ENCODE measurements around the gene CEP170B.

CEP170B gene

DNA sequence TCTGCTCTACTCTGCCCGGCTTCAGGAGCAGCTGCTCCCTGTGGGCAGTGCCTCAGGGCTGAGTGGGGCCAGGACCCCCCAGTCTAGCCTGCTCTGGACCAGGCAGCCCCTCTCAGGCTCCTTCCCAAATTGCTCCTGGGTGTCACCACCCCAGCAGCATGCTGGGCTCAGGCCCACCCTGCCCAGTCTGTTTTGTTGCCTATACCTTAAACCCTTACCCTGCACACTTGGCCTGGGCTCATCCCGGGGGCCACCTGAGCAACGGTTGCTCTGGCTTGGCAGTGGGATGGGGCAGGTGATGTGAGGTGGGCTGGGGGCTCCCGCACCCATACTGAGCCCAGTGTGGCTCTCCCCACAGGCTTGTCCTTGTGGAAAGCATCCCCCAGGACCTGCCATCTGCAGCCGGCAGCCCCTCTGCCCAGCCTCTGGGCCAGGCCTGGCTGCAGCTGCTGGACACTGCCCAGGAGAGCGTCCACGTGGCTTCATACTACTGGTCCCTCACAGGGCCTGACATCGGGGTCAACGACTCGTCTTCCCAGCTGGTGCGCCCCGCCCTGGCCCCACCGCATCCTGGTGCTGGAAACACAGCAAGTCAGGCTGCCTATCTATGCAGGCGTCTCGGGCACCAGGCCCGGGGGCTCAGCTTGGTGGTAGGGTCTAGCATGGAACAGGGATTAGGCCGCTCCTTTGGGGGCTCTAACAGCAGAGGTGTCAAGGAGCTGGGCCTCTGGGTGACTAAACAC, 63.5 kb downstream of the CEP170B start:
- DNase-seq (ENCODE audit: insufficient read length, low spot score) (no peak), FAIRE-seq (no peak)

DNA sequence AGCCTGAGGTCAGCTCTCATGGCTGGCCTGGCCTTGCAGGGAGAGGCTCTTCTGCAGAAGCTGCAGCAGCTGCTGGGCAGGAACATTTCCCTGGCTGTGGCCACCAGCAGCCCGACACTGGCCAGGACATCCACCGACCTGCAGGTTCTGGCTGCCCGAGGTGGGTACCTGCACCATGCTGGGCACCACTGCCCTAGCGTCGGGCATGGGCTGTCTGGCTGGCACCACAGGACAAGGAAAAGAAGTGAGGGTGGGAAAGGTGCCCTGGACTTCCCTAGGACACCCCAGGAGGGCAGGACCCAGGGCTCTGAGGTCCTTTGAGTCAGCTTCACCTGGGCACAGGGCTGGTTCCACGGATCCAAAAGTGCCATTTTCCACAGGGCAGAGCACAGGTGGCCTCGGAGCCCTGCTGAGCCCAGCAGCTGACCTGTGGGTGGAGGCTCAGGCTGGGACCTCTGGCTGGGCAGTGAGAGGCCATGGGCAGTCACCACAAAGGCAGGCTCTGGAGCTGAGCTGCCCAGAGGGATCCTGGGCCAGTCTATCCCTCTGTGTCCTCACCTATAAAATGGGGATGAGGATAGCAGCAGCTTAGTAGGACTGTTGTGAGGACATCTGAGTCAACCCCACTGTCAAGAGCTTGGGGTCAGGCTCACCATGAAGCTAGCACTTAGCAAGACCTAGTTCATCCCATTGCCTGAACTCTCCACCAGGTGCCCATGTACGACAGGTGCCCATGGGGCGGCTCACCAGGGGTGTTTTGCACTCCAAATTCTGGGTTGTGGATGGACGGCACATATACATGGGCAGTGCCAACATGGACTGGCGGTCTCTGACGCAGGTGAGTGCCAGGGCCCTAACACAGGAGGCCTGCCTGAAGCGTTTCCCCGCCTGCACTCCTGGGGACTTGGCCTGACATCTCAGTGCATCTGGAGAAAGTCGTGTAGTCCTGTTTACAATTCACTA, 64.5 kb downstream of the CEP170B start:
- DNase-seq (ENCODE audit: insufficient read length, low spot score) (no peak), FAIRE-seq (no peak)

DNA sequence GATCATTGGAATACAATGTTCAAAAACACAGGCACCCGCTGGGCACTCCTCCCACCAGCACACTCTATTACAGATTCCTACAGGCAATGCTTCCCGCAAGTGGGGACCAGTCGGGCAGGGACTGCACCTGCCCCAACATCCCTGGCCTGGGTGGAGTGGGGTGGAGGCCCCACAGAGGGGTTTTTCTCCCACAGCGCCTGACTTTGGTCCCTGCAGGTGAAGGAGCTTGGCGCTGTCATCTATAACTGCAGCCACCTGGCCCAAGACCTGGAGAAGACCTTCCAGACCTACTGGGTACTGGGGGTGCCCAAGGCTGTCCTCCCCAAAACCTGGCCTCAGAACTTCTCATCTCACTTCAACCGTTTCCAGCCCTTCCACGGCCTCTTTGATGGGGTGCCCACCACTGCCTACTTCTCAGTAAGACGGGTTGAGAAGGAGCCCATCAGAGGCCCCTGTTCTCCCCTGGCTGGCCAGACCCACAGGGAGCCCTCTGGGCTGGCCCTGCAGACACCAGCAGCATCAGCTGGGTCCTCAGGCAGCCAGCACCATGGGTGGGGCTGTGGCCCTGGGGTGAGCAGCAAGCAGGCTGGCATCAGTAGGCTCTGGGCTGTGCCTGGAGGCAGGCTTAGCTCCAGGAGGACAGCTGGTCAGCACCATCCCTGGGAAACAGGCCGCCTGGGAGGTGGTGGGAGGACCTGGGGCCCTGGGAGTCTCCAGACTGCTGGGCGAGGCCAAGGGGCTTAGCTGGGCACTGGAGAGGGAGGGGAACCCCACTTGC, 65.6 kb downstream of the CEP170B start:
- FAIRE-seq = no peak
- DNase-seq (ENCODE audit: insufficient read length, low spot score) = no peak

DNA sequence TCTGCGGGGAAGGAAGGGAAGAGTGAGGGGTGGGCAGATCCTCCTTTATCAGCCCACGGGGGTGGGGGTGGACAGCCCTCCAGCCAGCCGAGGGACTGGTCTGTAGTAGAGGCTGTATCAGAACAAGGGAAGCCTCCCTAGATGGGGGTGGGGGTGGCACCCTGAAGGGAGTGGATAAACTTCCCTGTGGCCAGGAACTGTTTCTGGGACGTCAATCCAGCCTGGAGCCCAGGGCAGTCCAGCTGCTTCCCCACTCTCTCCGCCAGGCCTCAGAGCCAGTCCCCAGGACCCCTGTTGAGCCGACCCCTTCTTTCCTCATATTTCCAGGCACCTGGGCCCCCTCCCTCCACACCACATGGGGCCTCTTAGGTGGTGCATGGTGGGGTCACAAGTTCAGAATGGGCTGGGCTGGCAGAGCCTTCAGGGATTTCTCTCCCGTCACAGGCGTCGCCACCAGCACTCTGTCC, 66.3 kb downstream of the CEP170B start:
- FAIRE-seq = no peak
- no peak for DNase-seq (ENCODE audit: insufficient read length, low spot score)

DNA sequence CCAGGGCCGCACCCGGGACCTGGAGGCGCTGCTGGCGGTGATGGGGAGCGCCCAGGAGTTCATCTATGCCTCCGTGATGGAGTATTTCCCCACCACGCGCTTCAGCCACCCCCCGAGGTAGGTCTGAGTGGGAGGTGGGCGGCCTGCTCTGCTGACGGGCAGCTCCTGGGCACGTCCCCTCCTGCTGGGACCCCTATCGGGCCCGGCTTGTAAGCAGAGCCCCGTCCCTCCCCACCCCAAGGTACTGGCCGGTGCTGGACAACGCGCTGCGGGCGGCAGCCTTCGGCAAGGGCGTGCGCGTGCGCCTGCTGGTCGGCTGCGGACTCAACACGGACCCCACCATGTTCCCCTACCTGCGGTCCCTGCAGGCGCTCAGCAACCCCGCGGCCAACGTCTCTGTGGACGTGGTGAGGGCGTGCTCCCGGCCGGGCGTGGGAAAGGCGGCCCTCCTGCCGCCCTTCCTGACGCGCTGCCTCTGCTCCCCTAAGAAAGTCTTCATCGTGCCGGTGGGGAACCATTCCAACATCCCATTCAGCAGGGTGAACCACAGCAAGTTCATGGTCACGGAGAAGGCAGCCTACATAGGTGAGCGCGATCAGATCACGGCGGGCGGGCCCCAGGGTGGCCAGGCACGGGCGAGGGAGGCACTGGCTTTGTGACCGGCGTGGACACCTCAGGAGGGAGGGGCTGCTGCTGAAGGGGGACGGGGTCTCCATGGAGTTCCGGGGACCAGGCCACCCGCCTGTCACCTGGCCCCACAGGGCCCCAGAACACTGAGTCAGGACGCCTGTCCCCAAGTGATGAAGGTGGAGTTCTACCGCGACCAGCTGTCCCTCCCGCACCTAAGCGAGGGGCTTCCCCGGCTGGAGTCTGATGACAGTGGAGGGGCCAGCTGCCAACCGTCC, 67.0 kb downstream of the CEP170B start:
- no peak for FAIRE-seq
- no peak for DNase-seq (ENCODE audit: insufficient read length, low spot score)

DNA sequence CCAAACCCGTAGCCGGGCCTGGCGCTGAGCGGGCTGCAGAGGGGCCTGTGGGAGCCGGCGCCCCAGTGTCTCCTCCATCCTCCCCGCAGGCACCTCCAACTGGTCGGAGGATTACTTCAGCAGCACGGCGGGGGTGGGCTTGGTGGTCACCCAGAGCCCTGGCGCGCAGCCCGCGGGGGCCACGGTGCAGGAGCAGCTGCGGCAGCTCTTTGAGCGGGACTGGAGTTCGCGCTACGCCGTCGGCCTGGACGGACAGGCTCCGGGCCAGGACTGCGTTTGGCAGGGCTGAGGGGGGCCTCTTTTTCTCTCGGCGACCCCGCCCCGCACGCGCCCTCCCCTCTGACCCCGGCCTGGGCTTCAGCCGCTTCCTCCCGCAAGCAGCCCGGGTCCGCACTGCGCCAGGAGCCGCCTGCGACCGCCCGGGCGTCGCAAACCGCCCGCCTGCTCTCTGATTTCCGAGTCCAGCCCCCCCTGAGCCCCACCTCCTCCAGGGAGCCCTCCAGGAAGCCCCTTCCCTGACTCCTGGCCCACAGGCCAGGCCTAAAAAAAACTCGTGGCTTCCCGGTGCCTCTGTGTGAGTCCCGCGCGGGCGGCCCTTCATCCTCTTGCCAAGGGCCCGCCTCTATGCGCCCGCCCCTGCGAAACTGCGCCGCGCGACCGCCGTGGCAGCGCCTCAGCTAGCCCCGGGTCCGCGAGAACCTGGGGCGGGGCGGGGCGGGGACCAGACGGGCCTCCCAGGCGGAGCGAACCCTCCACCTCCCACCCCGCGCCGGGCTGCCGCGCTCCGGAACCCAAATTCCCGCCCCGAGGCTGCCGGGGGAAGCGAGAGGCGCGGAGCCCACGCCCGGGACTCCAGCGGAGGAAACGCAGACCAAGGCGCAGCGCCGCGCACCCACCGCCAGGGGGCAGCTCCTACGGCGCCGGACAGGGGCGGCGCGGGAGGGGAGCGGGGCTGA, 67.9 kb downstream of the CEP170B start:
- peak; percentile 81 for FAIRE-seq
- peak; percentile 83 for DNase-seq (ENCODE audit: insufficient read length, low spot score)

DNA sequence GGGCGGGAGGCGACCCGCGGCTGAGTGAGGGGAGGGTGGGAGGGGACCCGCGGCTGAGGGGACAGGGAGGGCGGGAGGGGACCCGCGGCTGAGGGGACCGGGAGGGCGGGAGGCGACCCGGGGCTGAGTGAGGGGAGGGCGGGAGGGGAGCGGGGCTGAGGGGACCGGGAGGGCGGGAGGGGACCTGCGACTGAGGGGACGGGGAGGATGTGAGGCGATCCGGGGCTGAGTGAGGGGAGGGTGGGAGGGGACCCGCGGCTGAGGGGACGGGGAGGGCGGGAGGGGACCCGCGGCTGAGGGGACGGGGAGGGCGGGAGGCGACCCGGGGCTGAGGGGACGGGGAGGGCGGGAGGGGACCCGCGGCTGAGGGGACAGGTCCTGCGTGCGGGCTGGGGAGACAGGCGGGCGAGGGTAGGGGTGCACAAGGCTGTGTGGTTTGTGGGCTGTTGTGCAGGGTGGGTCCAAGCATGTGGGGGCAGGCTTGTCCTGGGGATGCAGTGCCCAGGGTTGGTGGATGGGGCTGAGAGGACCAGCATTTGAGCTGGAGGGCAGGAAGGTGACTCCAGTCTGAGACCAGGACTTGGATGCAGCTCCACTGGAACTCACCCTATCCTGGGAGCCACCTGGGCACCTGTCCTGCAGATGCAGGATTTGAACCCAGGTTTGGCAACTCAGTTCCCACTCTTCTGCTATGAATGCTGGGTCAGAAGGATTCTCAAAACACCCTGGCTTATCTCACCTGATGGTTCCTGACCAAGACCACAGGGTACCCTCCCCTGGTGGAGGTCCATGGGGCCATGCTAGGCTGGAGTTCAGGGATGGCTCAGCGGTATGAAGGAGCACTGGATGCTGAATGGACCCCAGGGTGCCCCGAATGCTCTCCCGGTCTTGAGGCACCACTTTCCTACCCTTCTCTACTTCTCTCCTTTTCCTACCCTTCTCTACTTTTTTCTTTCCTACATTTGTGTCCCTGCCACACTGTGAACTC, 69.0 kb downstream of the CEP170B start:
- FAIRE-seq (no peak), DNase-seq (ENCODE audit: insufficient read length, low spot score) (no peak)

DNA sequence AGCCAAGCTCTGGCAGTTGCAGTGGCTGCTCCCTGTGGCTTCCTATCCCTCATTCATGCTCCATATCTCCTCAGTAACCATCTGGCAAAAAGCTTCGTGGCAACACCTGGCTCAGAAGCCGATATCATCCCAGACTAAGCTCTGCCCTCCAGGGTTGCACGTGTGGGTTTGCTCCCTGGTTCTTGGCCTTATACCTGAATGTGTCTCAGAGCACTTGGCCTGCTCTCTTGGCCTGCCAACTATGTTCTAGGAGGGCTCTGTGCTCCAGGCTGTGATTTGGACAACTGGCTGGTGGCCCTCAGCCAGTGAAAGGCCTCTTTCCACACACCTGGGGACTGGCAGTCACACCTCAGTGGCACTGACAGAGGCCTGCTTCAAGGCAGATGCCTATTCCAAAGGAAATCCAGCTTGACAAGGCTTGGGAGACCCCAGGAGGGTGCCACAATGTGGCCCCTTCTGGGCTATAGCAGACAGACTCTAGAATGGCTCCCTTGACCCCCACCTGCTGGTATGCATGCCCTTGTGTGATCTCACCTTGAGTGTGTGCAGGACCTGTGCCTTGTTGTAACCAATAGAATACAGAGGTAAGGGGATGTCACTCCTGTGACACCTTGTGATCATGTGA, 70.1 kb downstream of the CEP170B start:
- DNase-seq (ENCODE audit: insufficient read length, low spot score) (no peak), FAIRE-seq (no peak)

DNA sequence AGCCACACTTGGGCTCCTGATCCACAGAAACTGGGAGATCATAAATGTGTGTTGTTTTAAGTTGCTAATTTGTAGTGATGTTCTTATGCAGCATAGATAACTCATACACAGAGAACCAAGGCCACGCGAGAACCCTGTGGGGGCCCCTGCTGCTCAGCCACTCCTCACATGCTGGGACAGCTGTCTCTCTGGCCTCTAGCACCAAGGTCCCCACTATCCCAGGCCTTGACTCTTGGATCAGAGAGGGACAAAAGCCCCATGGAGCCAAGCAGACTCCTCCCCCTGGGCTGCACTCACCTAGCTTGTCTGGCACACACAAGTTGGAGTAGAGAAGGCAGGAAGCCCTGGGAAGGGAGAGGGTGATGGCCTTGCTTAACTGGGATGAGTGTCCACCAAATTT, 70.9 kb downstream of the CEP170B start:
- FAIRE-seq (no peak), DNase-seq (ENCODE audit: insufficient read length, low spot score) (no peak)

DNA sequence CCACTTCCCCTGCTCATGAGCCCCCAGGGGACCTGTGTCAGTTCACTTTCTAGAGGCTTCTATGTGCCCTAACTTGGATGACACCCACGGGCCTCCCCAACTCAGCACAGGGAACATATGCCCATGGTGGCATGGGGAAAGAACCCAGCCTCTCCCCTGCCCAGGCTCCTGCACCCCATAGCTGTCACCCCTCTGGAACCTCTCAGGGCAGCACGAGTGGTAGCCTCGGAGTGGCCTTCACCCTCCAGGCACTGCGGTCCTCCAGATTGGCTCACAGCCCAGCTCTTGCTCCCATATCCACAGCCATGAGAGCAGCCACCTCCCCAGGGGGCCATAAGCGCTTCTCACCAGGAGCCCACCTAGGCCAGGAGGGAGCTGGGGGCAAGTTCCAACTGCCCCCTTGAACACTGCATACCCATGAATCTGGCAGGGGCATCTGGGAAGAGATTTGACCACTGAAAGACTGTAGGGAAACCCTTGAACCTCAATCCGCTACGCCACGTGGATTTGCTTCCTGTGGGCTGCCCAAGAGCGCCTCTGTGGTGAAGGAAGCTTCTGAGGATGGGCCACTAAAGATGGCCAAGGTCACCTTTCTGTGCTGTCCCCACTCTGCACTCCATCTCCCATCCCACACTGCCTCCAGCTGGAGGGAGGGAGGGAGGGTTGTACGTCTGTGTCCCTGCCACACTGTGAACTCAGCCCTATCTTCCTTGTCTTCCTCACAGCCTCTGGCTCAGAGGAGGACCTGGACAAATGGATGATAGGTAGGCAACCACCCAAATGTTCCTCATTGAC, 71.5 kb downstream of the CEP170B start:
- DNase-seq (ENCODE audit: insufficient read length, low spot score) (no peak), FAIRE-seq (no peak)

DNA sequence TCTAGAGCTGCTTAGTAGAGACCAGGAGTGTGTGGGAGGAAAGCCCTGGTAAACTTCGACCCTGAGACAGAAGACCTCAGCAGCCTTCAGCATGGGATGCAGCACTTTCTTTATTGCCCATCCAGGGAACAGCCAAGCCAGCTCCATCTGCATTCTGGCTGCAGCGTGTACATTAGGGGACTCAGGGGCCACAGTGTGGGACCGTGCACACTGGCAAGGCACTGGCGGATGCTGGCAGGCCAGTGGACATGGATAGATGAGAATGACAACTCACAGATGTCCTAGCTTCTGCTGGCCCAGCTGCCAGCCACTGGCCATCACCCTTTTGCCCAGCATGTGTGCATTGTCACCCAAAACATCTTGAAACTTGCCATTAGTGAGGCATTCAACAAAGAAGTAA, 72.1 kb downstream of the CEP170B start:
- DNase-seq (ENCODE audit: insufficient read length, low spot score) (no peak), FAIRE-seq (no peak)

DNA sequence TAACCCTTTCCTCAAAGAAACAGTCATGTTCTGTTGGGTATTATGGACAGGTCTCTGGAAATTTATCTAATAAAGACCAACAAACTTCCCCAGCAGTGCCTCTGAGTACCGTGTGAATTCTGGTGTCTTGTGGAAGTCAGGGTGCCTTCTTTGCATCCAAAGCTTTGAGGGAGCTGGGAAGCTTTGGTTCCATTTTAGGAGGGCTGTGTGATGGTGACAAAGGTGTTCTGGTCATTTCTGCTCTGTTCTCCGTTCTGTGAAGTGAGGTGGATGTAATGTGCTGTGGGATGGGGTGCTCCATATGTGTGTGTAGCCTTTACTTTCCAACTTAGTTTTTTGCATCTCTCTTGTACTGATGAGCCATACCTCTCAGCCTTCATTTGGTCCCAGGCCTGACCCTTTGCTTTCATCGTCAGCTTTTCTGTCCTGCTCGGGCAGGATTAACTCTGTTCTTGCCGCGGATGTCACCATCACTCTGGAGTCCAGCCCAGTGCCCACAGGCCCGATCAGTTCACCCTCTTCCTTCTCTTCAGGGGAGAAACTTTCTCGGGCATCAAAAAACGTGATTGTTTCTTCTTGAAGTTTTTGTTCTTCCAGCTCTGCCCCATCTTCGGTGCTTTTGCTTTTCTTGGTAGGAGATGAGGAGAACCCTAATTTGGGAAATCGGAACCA, 72.8 kb downstream of the CEP170B start:
- DNase-seq (ENCODE audit: insufficient read length, low spot score) = no peak
- FAIRE-seq = no peak

DNA sequence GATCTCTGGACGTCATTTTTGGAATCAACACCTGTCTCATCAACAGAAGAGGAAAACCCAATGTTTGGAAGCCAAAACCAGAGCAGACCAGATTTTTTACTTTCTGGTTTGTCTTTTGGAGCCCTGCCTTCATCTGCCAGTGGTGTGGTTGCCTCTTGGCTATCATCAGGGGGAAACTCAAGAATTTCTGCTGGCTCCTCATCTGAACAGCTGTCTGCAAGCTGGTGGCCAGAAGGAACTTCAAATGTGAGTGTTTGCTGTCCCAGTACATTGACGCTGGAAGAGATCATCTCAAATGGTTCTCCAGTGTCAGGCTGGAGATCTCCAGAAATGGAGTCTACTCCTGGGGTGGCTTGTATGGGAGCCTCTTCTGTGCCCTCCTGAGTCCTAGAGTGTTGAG, 73.4 kb downstream of the CEP170B start:
- FAIRE-seq (no peak), DNase-seq (ENCODE audit: insufficient read length, low spot score) (no peak)

DNA sequence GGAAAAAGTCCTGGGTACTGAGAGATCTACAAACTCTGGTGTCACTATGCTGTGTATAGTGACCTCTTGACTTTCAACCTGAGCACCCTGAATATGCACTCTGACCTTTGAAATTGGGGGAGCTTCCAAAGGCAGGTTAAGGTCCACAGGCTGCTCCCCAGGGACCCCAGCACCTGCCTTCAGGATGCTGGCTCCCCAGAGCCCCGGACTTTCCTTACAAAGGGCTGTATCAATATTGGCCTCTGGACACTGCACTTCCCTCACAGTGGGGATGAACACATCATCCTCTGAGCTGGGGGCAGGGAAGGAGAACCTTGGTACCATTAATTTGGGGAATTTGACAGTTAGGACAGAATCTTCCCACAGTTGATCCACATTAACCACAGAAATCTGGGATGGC, 73.9 kb downstream of the CEP170B start:
- no peak for DNase-seq (ENCODE audit: insufficient read length, low spot score)
- FAIRE-seq = no peak

DNA sequence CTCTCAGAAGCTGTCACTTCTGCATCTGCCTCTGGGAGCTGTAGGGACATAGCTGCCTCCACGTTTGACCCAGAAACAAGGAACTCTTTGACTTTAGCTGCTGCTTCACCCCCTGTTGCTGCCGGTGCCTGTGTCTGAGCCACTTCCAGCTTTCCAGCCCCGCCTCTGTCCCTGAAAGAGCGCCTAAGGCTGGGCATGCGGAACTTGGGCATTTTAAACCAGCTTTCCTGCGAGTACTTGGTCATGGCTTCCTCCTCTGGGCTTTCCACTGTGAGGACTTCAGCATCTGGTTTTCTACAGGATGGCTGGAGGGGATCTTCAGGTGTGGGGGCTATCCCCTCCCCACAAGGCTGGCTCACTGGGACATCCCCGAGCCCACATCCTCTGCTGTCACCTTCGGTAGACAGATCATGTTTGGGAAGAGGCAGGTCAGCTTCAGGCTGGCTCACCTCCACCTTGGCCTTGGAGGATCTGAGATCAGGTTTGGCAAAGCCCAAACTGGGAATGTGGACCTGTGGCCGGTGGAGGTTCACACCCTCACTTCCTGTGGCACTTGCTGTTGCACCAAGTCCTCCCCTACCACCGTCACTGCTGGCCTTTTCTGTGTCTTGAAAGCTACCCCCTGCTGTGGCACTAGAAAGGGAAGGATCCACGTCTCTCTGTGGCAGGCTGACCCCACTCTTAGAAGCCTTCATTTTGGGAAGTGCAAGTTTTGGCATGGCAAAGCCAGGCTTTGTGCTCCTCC, 74.8 kb downstream of the CEP170B start:
- DNase-seq (ENCODE audit: insufficient read length, low spot score) (no peak), FAIRE-seq (no peak)

All from HTR-8/SVneo (cell line).